ENCODE results near the gene RAB3IL1.

RAB3IL1 gene

DNA sequence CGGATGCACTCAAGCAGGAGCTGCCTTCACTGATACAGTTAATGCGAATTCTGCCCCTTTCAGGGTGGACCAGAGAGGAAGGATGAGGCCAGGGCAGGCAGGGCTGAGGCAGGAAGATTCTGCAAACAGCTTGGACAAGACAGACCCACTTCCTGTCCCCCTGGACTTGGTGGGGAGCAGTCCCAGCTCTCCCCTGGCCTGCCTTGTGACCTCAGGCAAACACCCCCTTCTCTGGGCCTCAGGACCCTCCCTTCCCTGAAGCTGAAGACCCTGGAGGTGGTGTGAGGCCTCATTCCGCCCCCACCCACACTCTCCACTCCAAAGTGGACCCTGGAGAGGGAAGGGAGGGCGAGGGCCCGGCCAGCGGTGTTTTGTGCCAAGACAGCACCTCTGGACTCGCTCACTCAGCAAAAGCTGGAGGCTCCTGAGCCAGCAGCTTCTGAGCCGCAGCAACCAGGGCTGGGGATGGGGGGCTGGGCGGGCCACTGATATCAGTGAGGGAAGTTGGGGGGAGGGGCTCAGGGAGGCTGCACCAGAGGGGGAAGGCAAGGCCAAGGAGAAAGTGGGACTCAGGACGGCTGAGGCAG, 8.5 kb downstream of the RAB3IL1 start:
- peak in 5 of 10 donors; percentile 39 to 91 (median 80) for DNase-seq
- intact Hi-C loops (cut with DNase I): no loop called here

DNA sequence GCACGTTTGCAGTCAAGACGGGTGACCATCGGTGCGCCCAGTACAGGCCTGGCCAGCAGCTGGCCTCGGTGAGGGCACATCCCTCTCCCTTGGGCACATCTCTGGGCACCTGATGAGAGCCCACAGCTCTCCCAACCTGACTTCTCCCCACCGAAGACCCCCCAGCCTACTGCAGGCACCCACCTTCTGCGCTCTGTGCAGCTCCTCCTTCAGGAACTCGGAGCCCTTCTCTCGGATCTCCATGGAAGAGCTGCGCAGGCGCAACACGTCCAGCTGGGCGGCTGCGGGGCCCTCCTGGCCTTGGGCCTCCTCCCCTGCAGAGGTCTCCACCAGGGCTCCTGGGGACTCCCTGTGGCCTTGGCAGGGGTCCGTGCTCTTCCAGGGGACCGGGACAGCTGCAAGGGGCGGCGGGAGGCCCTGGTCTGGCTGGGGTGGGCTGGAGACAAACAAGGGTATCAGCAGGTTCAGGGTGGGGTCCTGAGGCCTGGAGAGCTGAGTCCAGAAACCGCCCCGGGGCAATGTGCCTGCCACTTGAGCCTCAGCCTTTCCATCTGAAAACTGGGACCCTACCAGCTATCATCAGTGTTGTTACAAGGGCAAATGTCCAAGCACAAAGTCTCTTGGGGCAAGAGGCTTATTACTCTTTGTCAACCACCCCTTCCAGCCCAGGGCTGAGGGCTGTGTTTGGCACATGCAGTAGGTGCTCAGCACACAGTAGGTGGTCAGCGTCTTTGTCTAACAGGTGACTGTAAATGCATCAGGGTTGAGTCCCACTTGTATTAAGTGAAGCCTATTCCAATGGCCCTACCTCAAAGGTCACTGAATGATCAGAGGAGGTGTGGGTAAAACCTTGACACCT, 9.3 kb downstream of the RAB3IL1 start:
- intact Hi-C loops (cut with DNase I): no loop called here
- DNase-seq: peak in 3 of 10 donors; percentile 26 to 66 (median 40)

- DNase-seq: peak in 2 of 10 donors; percentile 50 to 66
- intact Hi-C loops (cut with DNase I): no loop called here
These were observed 10.1 kb downstream of the RAB3IL1 start for GRCh38 chr11:61907282-61907681.

GRCh38 chr11:61906522-61906909, 10.8 kb downstream of the RAB3IL1 start:
- DNase-seq: no peak
- intact Hi-C loops (cut with DNase I): no loop called here

DNA sequence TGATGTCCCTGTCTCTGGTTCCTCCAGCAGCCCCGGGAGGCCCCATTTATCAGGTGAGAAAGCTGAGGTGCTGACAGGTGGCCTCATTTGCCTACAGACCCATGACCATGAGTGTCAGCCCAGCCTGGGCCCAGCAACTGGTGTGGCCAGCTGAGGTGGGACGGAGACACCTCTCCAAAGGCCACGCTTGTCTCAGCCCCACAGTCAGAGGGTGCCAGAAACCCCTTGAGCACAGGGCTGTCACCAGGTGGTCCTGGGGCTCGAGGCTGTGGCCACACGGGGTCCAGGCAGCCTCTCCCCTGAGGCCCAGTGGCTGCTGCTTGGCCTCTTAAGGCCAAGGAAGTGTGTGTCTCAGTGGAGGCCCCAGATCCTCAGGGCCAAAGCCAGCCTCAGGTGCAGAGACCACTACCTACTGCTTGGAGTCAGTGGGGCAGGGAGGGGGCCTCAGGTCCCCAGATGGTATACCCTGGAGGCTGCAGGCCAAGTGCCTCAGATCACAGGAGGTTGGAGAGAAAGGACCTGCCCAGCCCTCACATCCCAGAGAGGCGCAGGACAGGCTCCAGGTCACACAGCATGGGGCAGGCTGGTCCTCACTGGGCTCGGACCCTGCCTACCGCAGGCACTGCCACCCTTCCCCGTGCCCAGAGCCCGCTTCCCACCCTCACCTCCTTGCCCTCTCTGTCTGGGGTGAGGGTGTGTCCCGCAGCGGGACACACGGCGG, 11.4 kb downstream of the RAB3IL1 start:
- no peak for DNase-seq
- intact Hi-C loops (cut with DNase I): no loop called here

GRCh38 chr11:61905067-61905696, 12.2 kb downstream of the RAB3IL1 start:
- DNase-seq: no peak
- intact Hi-C loops (cut with DNase I): no loop called here

DNA sequence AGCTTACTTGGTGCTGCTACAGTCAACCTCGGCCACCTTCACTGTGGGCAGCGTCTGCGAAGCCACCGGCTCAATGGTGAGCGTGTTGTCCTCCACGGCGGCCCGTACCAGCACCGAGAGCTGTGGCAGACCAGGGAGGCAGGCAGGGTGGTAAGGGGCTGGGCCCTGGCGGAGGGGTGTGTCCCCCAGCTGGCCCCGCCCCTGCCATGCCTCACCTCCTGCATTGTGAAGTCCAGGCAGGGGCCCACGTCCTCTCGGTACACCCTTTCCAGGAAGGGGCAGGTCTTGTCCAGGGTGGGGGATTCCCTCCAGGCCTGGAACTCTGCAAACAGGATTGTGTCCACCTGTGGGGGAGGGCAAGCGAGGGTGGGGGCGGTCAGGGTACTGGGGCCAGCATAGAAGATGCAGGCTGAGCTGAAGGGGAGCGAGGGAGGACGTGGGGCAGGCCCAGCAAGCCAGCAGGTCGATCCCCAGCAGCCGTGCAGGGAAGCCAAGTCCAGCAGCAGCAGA, 12.8 kb downstream of the RAB3IL1 start:
- intact Hi-C loops (cut with DNase I): no loop called here

GRCh38 chr11:61903845-61904244, 13.5 kb downstream of the RAB3IL1 start:
- intact Hi-C loops (cut with DNase I): no loop called here
- DNase-seq: no peak

More for the DNA sequence above, 12.8 kb downstream of the RAB3IL1 start:
- no peak for DNase-seq

DNA sequence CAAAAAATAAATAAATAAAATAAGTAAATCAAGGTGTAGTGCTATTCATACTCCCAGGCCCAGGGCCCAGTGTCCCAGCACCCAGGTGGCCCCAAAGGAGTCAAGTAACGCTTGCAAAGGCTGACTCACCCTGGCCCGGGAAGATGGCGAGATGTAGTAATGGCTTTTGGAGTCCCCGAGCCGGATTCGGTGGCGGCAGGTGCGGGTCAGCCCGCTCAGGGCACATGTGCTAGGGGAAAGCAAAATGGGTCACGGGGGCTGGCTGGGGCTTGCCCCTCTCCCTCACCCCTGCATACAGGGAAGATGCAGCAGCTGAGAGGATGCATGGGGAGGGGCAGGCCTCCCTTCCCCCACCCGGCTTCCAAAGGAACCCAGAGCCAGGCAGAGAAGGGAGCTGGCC, 15.1 kb downstream of the RAB3IL1 start:
- DNase-seq: peak in 1 of 10 donors; percentile 71
- intact Hi-C loops (cut with DNase I): no loop called here

DNA sequence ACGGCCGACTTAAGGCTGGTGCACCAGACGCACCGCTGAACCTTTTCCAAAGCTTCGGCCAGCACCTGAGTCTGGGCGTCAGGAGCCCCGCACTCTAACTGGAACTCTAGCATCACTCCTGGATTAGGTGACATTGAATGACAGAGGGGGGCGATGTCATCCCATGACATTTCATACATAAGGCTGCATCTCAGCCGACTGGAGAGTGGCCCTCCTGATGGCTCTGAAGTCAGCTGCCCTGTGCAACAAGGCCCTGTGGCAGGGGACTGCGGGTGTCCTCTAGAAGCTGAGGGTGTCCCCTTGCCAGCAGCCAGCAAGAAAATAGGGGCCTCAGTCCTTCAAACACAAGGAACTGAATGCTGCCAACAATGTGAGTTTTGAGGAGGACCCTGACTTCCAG, 16.0 kb downstream of the RAB3IL1 start:
- no peak for DNase-seq
- intact Hi-C loops (cut with DNase I): no loop called here

DNA sequence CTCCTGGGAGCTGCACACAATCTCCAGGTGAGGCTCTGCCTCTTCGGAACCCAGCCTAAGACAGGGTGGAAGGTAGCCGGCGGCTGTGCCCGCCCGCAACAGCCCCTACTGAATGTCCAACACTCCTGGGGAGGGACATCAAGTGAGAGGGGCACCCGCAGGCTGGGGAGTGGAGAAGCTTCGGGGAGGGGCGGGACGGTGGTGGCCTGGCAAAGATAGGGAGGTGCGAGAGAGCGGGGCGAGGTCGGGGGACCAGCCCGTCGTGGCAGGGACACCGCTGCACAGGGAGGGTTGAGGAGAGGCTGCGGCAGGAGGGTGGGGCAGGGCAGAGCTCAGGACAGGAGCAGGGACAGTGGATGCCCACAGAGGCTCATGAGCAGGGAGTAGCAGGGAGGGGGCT, 17.1 kb downstream of the RAB3IL1 start:
- peak in 1 of 10 donors; percentile 77 for DNase-seq
- intact Hi-C loops (cut with DNase I): no loop called here

- intact Hi-C loops (cut with DNase I): loop anchor here (1.0 kb wide), 1 partner anchor 183 kb away; no protein-coding TSS in a partner anchor
- peak; percentile 56 to 95 (median 80) for DNase-seq
These were observed 18.1 kb downstream of the RAB3IL1 start for GRCh38 chr11:61899146-61899841.

DNA sequence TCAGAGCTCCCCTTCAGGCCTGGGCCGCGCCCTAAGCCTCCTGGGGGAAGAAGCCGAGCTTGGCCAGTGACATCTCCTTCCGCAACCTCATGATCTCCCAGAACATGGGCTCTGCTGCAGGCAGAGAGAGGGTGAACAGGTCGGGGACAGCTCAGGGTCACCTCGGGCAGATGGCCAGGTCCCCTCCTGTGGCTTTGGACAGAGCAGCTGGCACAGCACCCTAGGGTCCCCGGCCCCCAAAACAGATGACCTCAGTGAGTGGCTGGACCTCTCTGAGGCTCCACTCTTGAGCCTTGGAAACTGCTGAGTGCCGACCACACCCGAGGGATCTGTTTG, 19.2 kb downstream of the RAB3IL1 start:
- DNase-seq: no peak
- intact Hi-C loops (cut with DNase I): no loop called here

DNA sequence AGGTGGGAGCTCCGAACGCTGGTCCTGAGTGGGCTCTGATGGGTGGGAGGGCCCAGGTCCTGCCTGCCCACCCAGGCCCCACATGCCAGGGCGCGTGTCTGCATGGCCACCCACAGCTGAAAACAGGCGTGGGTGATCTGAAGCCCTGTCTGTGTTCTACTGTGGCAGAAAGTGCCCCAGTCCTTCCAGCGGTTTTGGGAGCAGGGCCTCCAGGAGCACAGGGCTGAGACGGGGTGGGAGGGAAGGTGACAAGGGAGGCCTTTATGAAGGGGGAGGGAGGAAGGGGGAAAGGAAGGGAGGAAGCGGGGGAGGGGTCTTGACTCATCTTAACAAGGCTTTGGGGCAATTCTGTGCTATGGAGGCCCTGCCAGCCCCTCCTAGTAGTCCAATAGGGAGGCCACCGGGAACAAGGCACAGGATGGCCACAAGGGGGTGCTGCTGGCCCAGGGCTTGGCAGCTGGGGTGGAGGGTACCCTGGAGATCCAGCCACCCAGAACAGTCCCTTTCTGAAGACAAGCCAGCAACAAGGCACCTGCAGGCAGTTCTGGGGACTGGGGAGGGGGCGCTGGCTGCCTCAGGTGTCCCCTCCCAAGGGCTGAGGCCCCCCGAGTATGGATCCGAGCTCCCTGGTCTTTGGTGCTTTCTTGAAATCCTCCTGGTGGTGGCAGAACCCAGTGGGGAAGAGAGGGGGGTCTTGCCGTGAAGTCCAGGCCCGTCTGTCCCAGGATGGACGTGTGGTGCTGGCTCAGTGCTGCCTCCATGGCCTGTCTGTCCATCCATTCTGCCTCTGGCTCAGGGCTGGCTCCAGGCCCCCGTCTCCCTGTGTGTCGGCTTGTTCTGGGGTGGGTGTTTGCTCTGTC, 19.7 kb downstream of the RAB3IL1 start:
- intact Hi-C loops (cut with DNase I): loop anchor here (1.0 kb wide), 2 partner anchors 50 to 211 kb away; no protein-coding TSS in a partner anchor
- peak; percentile 59 to 97 (median 88) for DNase-seq

GRCh38 chr11:61896665-61897386, 20.5 kb downstream of the RAB3IL1 start:
- intact Hi-C loops (cut with DNase I): loop anchor here (1.0 kb wide), 2 partner anchors 50 to 211 kb away; no protein-coding TSS in a partner anchor

DNA sequence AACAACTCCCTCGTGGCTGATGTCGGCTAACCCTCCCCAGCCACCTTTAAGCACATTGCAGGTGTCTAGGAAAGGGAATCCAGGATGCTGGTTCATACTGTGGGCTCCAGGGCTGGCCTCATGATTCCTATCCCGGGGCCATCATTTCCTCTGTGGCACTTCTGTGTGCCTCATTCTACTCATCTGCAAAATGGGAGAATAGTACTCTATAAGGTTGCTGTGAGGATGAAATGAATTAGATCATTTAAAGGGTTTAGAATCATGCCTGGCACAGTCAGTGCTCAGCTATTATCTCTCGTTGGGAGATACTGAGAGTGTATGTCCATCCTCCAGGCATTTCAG, 21.7 kb downstream of the RAB3IL1 start:
- intact Hi-C loops (cut with DNase I): no loop called here
- no peak for DNase-seq

More at GRCh38 chr11:61896665-61897386, 20.5 kb downstream of the RAB3IL1 start:
- no peak for DNase-seq

GRCh38 chr11:61895046-61895717, 22.2 kb downstream of the RAB3IL1 start:
- intact Hi-C loops (cut with DNase I): no loop called here
- no peak for DNase-seq

- DNase-seq: no peak
These were observed 23.4 kb downstream of the RAB3IL1 start for GRCh38 chr11:61893981-61894380.

More at GRCh38 chr11:61893981-61894380, 23.4 kb downstream of the RAB3IL1 start:
- intact Hi-C loops (cut with DNase I): loop anchor here (5.0 kb wide), 1 partner anchor 77 kb away; the partner anchor contains the start of gene FADS1

Data from posterior cingulate gyrus (tissue), 11 donors.